ENCODE results near the gene GRIK4. TPM values are rescaled to one million over a fixed set of nuclear protein-coding genes. Genes with fewer than 3 reads are reported as not detected.

GRIK4 gene
- polyA plus RNA-seq, 10 donors = 0.18 to 0.86 (median 0.36) TPM

GRCh38 chr11:120834686-120835210 is 323.2 kb downstream of the GRIK4 start:
- DNase-seq = no peak

- no peak for DNase-seq
Measured at GRCh38 chr11:120835601-120836228, 324.2 kb downstream of the GRIK4 start.

- no peak for DNase-seq
Measured at GRCh38 chr11:120837696-120838095, 326.1 kb downstream of the GRIK4 start.

DNA sequence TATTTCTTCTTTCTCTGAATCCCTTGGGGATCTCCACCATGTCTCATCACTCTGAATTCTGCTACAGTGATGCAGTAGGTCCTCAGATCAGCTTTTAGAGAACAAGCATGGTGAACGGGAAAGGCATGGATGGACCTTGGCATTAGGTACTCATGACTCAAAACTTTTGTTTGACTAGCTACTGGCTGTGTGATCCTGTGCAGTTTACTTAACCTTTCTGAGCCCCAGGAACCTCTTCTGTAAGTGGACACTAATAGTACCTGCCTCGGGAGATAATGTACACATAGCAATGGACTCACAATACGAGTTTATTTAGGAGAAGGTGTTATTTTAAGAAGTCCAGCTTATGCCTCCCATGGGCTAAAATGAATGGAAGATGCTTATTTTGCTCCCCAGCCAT is 327.7 kb downstream of the GRIK4 start:
- DNase-seq = no peak

DNA sequence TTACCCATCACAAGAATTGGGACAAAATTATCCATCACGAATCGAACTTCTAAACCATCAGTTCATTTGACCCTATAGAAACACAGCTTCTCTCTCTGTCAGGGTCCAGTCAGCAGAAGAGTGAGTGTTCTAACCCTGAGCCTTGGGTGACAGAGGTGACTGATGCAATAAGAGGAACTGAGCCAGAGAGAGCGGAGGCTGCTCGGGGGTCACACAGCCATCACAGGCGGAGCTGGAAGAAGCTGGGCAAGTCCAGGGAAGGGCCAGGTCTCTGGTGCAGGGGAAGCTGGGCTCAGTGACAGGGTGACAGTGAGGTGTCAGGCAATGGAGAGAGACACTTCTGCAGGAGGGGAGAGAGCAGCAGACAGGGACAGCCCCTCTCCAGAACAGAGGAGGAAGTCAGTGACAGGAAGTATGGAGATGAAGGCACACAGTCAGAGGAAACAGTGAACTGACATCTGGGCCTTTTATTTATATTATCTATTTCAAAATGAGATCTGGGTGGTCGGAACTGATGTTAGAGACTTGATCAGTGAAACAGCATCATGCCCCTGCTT is 328.4 kb downstream of the GRIK4 start:
- DNase-seq = no peak

- no peak for DNase-seq
Measured at GRCh38 chr11:120840661-120841060, 329.1 kb downstream of the GRIK4 start.

DNA sequence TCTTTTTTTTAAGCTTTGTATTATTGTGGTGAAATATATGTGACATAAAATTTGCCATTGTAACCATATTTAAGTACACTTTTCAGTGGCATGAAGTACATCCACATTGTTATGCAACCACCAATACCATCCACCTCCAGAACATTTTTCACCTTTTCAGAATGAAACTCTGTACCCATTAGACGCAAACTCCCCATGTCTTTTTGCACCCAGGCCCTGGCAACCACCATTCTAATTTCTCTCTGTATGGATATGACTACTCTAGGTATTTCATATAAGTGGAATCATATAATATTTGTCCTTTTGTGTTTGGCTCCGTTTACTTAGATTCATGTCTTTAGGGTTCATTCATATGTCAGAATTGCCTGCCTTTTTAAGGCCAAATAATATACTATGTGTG is 329.5 kb downstream of the GRIK4 start:
- DNase-seq = no peak

DNA sequence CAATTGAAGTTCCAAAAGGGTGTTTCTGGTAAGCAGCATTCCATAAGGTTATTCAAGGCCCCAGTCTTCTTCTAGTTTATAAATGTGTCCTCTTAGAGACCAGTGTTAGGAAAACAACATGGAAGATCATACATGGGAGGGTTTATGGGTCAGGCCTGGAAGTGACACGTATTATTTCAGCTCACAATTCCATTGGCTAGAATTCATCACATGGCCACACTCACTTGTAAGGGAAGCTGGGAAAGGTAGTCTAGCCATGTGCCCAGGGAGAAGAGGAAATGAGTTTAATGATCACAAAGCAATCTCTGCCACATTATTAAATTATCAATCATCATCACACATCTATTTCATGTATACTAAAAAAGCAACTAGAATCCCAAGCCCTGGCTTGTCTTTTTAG is 330.6 kb downstream of the GRIK4 start:
- no peak for DNase-seq

GRCh38 chr11:120853435-120853834 is 341.9 kb downstream of the GRIK4 start:
- no peak for DNase-seq

- DNase-seq = peak in 1 of 3 donors; percentile 34
Measured at GRCh38 chr11:120854988-120855387, 343.4 kb downstream of the GRIK4 start.

- DNase-seq = no peak
Measured at GRCh38 chr11:120857508-120857907, 346.0 kb downstream of the GRIK4 start.

DNA sequence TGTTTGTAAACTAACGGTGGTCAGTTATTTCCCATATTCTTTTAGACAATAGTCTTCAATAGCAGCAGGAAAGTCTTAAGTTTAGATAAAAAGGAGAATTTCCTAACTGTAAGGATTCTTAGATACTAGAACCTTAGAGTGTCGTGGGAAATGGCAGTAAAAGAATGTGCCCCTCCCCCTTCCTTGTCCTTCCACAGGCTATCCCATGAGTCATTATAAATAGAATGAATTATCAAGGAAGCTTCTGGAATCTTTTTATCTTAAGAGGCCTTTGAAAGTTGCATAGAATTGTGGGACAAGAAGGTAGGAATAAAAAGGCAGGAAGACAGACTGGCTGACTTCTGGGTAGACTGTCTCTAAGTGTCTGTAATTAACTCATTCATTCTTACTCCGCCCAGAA is 347.2 kb downstream of the GRIK4 start:
- DNase-seq = no peak

DNA sequence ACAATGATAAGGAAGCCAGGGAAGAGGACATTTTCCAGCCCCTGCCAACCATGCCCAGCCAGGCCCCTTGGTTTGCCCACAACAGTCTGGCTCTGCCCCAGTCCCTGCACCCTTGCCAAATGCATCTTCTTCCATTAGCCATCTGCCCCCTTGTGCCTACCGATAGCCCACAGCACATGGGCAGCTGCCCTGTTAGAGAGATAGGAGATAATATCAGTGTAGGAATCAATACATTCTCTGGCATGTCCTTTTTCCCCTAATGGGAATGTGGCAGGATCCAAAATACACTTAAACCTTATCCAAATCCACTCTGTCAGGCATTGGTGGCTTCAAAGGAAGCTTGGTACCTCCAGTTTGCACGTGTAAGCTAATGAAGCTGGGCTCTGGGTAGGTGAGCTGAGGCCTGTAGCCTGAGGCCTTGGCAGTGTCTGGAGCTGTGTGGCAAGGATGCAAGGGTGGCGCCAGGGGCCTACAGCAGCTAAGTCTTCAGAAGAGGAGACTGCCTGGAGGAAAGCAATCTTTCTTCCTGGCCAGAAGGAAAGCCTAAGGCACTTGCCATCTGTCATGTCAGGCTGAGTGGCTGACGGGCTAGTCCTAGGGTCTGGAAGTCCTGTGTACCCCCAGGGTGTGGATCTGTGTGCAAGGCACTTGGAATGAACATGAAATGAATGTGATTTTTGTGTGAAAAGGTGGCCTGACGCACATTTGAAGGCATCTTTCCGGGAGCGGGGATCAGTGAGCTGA is 348.2 kb downstream of the GRIK4 start:
- no peak for DNase-seq

- no peak for DNase-seq
Measured at GRCh38 chr11:120863359-120863758, 351.8 kb downstream of the GRIK4 start.

GRCh38 chr11:120867024-120867423 is 355.5 kb downstream of the GRIK4 start:
- DNase-seq = no peak

DNA sequence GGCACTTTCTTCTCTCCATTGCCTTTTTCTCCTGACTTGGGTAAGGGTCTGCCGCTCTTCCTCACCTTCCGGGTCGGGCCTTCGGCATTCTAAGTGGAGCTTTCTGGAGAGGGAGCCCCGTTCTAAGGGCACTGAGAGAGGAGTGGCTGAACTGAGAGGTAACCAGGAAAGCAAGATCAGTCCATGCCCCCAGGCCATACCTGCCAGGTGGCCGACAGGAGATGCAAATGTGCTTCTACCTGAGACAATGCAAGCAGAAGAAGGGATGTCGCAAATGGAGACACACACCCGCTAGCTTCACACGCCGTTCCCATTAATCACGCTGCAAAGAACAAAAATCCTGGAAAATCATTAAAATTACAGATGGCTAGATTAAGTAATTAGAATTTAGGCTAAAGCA is 356.0 kb downstream of the GRIK4 start:
- no peak for DNase-seq

DNA sequence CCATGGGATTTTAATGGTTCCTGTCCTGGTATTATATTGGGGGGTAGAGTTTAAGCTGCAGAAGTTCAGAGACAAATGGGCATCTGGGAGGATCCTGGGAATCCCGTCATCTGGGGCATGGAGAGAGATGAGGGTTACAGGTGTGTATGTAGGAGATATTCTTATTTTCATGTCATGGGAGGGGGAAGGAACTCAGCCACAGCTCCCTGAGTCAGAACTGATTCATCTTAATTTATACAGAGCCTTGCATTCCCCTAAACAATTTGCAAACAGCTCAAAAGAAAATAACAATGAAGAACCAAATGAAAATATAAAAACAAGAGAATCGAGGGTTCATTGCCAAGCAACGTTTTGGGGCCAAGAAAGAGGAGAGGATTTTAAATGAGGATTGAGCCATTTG is 356.4 kb downstream of the GRIK4 start:
- no peak for DNase-seq

- no peak for DNase-seq
Measured at GRCh38 chr11:120869097-120869496, 357.5 kb downstream of the GRIK4 start.

GRCh38 chr11:120869516-120870011 is 358.0 kb downstream of the GRIK4 start:
- no peak for DNase-seq

- DNase-seq = no peak
Measured at GRCh38 chr11:120871194-120871593, 359.6 kb downstream of the GRIK4 start.

- no peak for DNase-seq
Measured at GRCh38 chr11:120871924-120872323, 360.4 kb downstream of the GRIK4 start.

GRCh38 chr11:120873966-120874735 is 362.6 kb downstream of the GRIK4 start:
- no peak for DNase-seq
